H1 (cell line): ENCODE measurements around the gene CCDC60. TPM values are rescaled to one million over a fixed set of nuclear protein-coding genes. Genes with fewer than 3 reads are reported as not detected.

Experiments used
- CTCF ChIA-PET: fragments of 300-600 bp; sonication (Branson Sonifier 250); formaldehyde crosslinking; loops from one replicate; lab custom pipeline; 2021; ENCODE audit not compliant: partially characterized antibody; lab: Charles Lee
- POLR2A ChIA-PET: fragments of 300-600 bp; sonication (Branson Sonifier 250); formaldehyde crosslinking; loops from one replicate; lab custom pipeline; 2021; ENCODE audit warnings: inconsistent platforms; ENCODE audit not compliant: partially characterized antibody; lab: Charles Lee
- DNase-seq, 2 experiments: peaks; one replicate each; pipeline versions ENCODE4 v3.0.0 to v3.0.0-alpha.2; 2010 to 2022; ENCODE audit warnings: low spot score in 2 of 2, low read depth in 1 of 2, mixed read lengths in 1 of 2
- FAIRE-seq: peaks from 2 replicates; lab custom pipeline; 2011; peaks lifted over from hg19 to GRCh38; lab: Jason Lieb, UNC
- H2AFZ ChIP-seq: 2 replicates; pipeline ENCODE4 v1.8.1; 2012; ENCODE audit warnings: low read length, inconsistent platforms
- H2AK5ac ChIP-seq: 2 replicates; pipeline ENCODE4 v1.6.1; 2013; ENCODE audit warnings: low read depth, low read length
- H2BK120ac ChIP-seq: replicated peaks from 2 replicates; pipeline ENCODE3; 2013; ENCODE audit warnings: low read depth, low read length, inconsistent platforms
- H2BK12ac ChIP-seq: 2 replicates; pipeline ENCODE4 v1.6.1; 2013; ENCODE audit warnings: low read depth, low read length
- H2BK15ac ChIP-seq: 2 replicates; pipeline ENCODE4 v1.6.1; 2013; ENCODE audit warnings: low read length
- H2BK20ac ChIP-seq: 2 replicates; pipeline ENCODE4 v1.6.1; 2013; ENCODE audit warnings: low read length
- H2BK5ac ChIP-seq: 2 replicates; pipeline ENCODE4 v1.6.1; 2013; ENCODE audit warnings: low read depth, low read length
- H3K14ac ChIP-seq: 2 replicates; pipeline ENCODE4 v1.6.1; 2013; ENCODE audit warnings: inconsistent platforms; ENCODE audit not compliant: insufficient read length
- H3K18ac ChIP-seq: 2 replicates; pipeline ENCODE4 v1.6.1; 2013; ENCODE audit warnings: low read length; ENCODE audit errors: extremely low read depth
- H3K23ac ChIP-seq: 2 replicates; pipeline ENCODE4 v1.6.1; 2013; ENCODE audit warnings: inconsistent platforms; ENCODE audit not compliant: insufficient read length
- H3K23me2 ChIP-seq: 2 replicates; pipeline ENCODE4 v1.6.1; 2013; ENCODE audit warnings: low read depth, low read length
- H3K27ac ChIP-seq: 2 replicates; pipeline ENCODE4 v1.6.1; 2011; ENCODE audit warnings: low read depth, low read length, inconsistent platforms
- H3K27me3 ChIP-seq, 4 experiments: replicated peaks in 1 of 4; 1 replicate in 1 of 4; 2 replicates in 3 of 4; pipeline versions ENCODE4 v1.6.1 to v1.8.1; 2011 to 2013; ENCODE audit warnings: low read length in 3 of 4, mild to moderate bottlenecking in 3 of 4, inconsistent platforms in 2 of 4, mixed read lengths in 2 of 4, moderate library complexity in 1 of 4; ENCODE audit not compliant: control insufficient read depth in 3 of 4, insufficient read depth in 3 of 4; ENCODE audit errors: extremely low read depth in 1 of 4
- H3K36me3 ChIP-seq, 4 experiments: 2 replicates each; pipeline versions ENCODE4 v1.6.1 to v1.8.1; 2011 to 2013; ENCODE audit warnings: mild to moderate bottlenecking in 4 of 4, low read length in 3 of 4, moderate library complexity in 2 of 4, control low read depth in 1 of 4, inconsistent platforms in 1 of 4; ENCODE audit not compliant: insufficient read depth in 4 of 4, control insufficient read depth in 2 of 4
- H3K4ac ChIP-seq: replicated peaks from 2 replicates; pipeline ENCODE3; 2013; ENCODE audit warnings: low read length, low read depth, mixed read lengths, inconsistent platforms; ENCODE audit not compliant: insufficient read length
- H3K4me1 ChIP-seq, 4 experiments: replicated peaks in 1 of 4; 1 replicate in 1 of 4; 2 replicates in 3 of 4; pipeline versions ENCODE4 v1.6.1 to v1.8.1; 2011 to 2013; ENCODE audit warnings: low read length in 3 of 4, inconsistent platforms in 2 of 4, mixed read lengths in 1 of 4; ENCODE audit not compliant: insufficient read depth in 4 of 4, control insufficient read depth in 3 of 4
- H3K4me2 ChIP-seq, 2 experiments: 2 replicates each; pipeline versions ENCODE4 v1.6.1 to v1.8.1; 2011 to 2013; ENCODE audit warnings: low read depth in 2 of 2, low read length in 2 of 2, control low read depth in 1 of 2, inconsistent platforms in 1 of 2, mild to moderate bottlenecking in 1 of 2; ENCODE audit not compliant: insufficient read depth in 1 of 2
- H3K4me3 ChIP-seq, 4 experiments: fragments of 200-600, 300-600 bp in 1 of 4; sonication (generic), shearing (Covaris generic), sonication (Bioruptor Twin) in 1 of 4; 2 replicates each; pipeline versions ENCODE4 v1.5.1 to v1.8.1; 2011 to 2016; ENCODE audit warnings: low read length in 4 of 4, low read depth in 3 of 4, control low read depth in 2 of 4, inconsistent platforms in 2 of 4, mild to moderate bottlenecking in 2 of 4, mixed read lengths in 1 of 4, moderate library complexity in 1 of 4; ENCODE audit not compliant: insufficient read depth in 2 of 4; ENCODE audit errors: extremely low read depth in 1 of 4
- H3K56ac ChIP-seq: replicated peaks from 2 replicates; pipeline ENCODE3; 2013; ENCODE audit warnings: low read depth, mild to moderate bottlenecking, mixed read lengths, low read length, inconsistent platforms; ENCODE audit not compliant: insufficient read length
- H3K79me1 ChIP-seq: 2 replicates; pipeline ENCODE4 v1.6.1; 2013; ENCODE audit warnings: low read depth, low read length, control low read depth
- H3K79me2 ChIP-seq, 2 experiments: 2 replicates each; pipeline versions ENCODE4 v1.6.1 to v1.8.1; 2012 to 2013; ENCODE audit warnings: low read length in 2 of 2, mild to moderate bottlenecking in 2 of 2, inconsistent platforms in 1 of 2; ENCODE audit not compliant: insufficient read depth in 2 of 2, control insufficient read depth in 1 of 2
- H3K9ac ChIP-seq, 4 experiments: replicated peaks in 1 of 4; 1 replicate in 1 of 4; 2 replicates in 3 of 4; pipeline versions ENCODE4 v1.6.1 to v1.8.1; 2011 to 2013; ENCODE audit warnings: low read depth in 3 of 4, low read length in 3 of 4, control low read depth in 2 of 4, mild to moderate bottlenecking in 2 of 4, moderate library complexity in 2 of 4, inconsistent platforms in 1 of 4; ENCODE audit errors: extremely low read depth in 1 of 4
- H3K9me3 ChIP-seq, 2 experiments: 2 replicates each; pipeline versions ENCODE4 v1.6.1 to v1.8.1; 2012 to 2013; ENCODE audit warnings: mild to moderate bottlenecking in 2 of 2, moderate library complexity in 2 of 2, control low read depth in 1 of 2, inconsistent platforms in 1 of 2, low read depth in 1 of 2, low read length in 1 of 2, mixed read lengths in 1 of 2; ENCODE audit not compliant: insufficient read depth in 2 of 2
- H4K20me1 ChIP-seq, 2 experiments: replicated peaks in 1 of 2; 2 replicates each; pipeline versions ENCODE3 to v1.8.1; 2011 to 2013; ENCODE audit warnings: inconsistent platforms in 2 of 2, low read length in 2 of 2, mild to moderate bottlenecking in 1 of 2; ENCODE audit not compliant: insufficient read depth in 2 of 2, control insufficient read depth in 1 of 2
- H4K5ac ChIP-seq: 2 replicates; pipeline ENCODE4 v1.6.1; 2013; ENCODE audit warnings: low read length, low read depth, mixed read lengths, inconsistent platforms; ENCODE audit not compliant: insufficient read length
- H4K8ac ChIP-seq: 2 replicates; pipeline ENCODE4 v1.8.0; 2013; ENCODE audit warnings: mild to moderate bottlenecking, moderate library complexity, low read length, inconsistent platforms; ENCODE audit not compliant: insufficient read depth; ENCODE audit errors: extremely low read depth
- H4K91ac ChIP-seq: replicated peaks from 2 replicates; pipeline ENCODE3; 2013; ENCODE audit warnings: low read length, mixed read lengths, inconsistent platforms; ENCODE audit not compliant: insufficient read length
- ASH2L ChIP-seq: fragments of 200-600, 300-600 bp; sonication (generic); IDR thresholded peaks from one replicate; pipeline ENCODE4 v1.7.1; 2017; ENCODE audit warnings: low read length
- ATF3 ChIP-seq: IDR thresholded peaks from 2 replicates; pipeline ENCODE4 v1.6.1; 2011; ENCODE audit warnings: low read depth, mild to moderate bottlenecking, low read length; ENCODE audit not compliant: insufficient read depth
- BACH1 ChIP-seq: IDR thresholded peaks from 2 replicates; pipeline ENCODE4 v1.6.1; 2012; ENCODE audit warnings: low read length, improper control_type of control experiment
- BCL11A ChIP-seq, 2 experiments: IDR thresholded peaks; one replicate each; pipeline ENCODE4 v1.6.1; 2011; ENCODE audit warnings: low read depth in 2 of 2, low read length in 2 of 2, mild to moderate bottlenecking in 2 of 2
- CHD1 ChIP-seq: IDR thresholded peaks from 2 replicates; pipeline ENCODE4 v1.6.1; 2012; ENCODE audit warnings: low read depth, low read length, improper control_type of control experiment
- CTBP2 ChIP-seq: IDR thresholded peaks from 2 replicates; pipeline ENCODE4 v1.7.0; 2011; ENCODE audit warnings: borderline replicate concordance, mild to moderate bottlenecking, moderate library complexity, mixed read lengths, low read length; ENCODE audit not compliant: insufficient read depth, insufficient read length
- FOSL1 ChIP-seq: IDR thresholded peaks from 2 replicates; pipeline ENCODE4 v1.6.1; 2011; ENCODE audit warnings: mild to moderate bottlenecking, low read depth, low read length, moderate library complexity; ENCODE audit not compliant: insufficient read depth
- GTF2F1 ChIP-seq: IDR thresholded peaks from 2 replicates; pipeline ENCODE4 v1.6.1; 2012; ENCODE audit warnings: low read depth, low read length, improper control_type of control experiment, borderline replicate concordance
- JUN ChIP-seq: IDR thresholded peaks from 2 replicates; pipeline ENCODE4 v1.6.1; 2011; ENCODE audit warnings: low read depth, mild to moderate bottlenecking, improper control_type of control experiment, low read length
- KDM5A ChIP-seq: fragments of 200-600 bp; IDR thresholded peaks from 2 replicates; pipeline ENCODE4 v1.7.1; 2012; ENCODE audit warnings: mild to moderate bottlenecking, low read length, inconsistent platforms, mixed read lengths
- NRF1 ChIP-seq: IDR thresholded peaks from 2 replicates; pipeline ENCODE4 v1.6.1; 2011; ENCODE audit warnings: mild to moderate bottlenecking, low read depth, low read length, improper control_type of control experiment
- SUZ12 ChIP-seq: fragments of 200-600 bp; sonication (generic); IDR thresholded peaks from 2 replicates; pipeline ENCODE4 v1.6.1; 2012; ENCODE audit warnings: mild to moderate bottlenecking, inconsistent platforms, low read length, moderate library complexity, mixed read lengths
- WGBS, 2 experiments: shearing (Covaris generic) in 1 of 2; methylation state at CpG; one replicate each; pipeline versions ENCODE4 v1.1.6 to v1.1.7; 2013 to 2015; ENCODE audit warnings: low lambda C conversion rate in 2 of 2, mixed read lengths in 2 of 2, inconsistent platforms in 1 of 2, low coverage in 1 of 2, missing lambda C conversion rate in 1 of 2; ENCODE audit not compliant: insufficient replicate concordance in 2 of 2, insufficient coverage in 1 of 2, insufficient read length in 1 of 2; ENCODE audit errors: extremely low coverage in 1 of 2, missing lambda C conversion rate in 1 of 2; 5-methylcytosine and 5-hydroxymethylcytosine counted together
- polyA plus RNA-seq, 7 experiments: library from polyadenylated mRNA; depleted of rRNA in 3 of 7; stranded (reverse) in 5 of 7; unstranded in 2 of 7; fragments of >200 nt in 5 of 7; fragments of 200-250 nt in 2 of 7; gene quantifications; 1 replicate in 5 of 7; 2 replicates in 1 of 7; 4 replicates in 1 of 7; pipeline versions ENCODE4 v1.2.1 to v1.2.3, GENCODE V29; 2011 to 2013; ENCODE audit warnings: missing spikeins in 2 of 7, mixed read lengths in 2 of 7
- total RNA-seq: library from RNA; stranded (reverse); fragmentation: NEBNext Ultra II Directional; extraction: Animal tissue kit (Norgen Biotek cat#: 25700); gene quantifications from 2 replicates; pipeline ENCODE4 v1.2.1, GENCODE V29; 2021

The CCDC60 gene
- total and polyA plus RNA-seq, 2 of the 8 experiments (the other 6 are each of a cell fraction or from before 2014, with no cell fraction given), result 0.05 TPM; not detected in 1

- 93% methylated on average over 2 of the region's 2 CpGs; no CpG with 5 or more reads in 1 of the 2 experiments for WGBS, 2 experiments
- Histone ChIP-seq H4K8ac (no peak overlapping the region), H3K14ac (no peak overlapping the region), H3K27ac (no peak overlapping the region), H3K56ac (no peak overlapping the region), H3K4me3 (no peak overlapping the region), H3K9me3 (no peaks in the 10 kb centered on the region), H3K4me2 (no peak overlapping the region), H3K4ac (no peak overlapping the region), H4K91ac (no peak overlapping the region), H3K9ac (no peak overlapping the region), H3K79me2 (no peaks in the 10 kb centered on the region), H2AFZ (no peak overlapping the region), H2BK15ac (no peak overlapping the region), H4K20me1 (no peaks in the 10 kb centered on the region), H3K18ac (no peak overlapping the region), H2BK120ac (no peak overlapping the region), H3K4me1 (peaks cover 0 to 2% (median 0%) of the 10 kb centered on the region in 4 experiments; a peak in 2 of 7 replicates), H3K27me3 (no peaks in the 10 kb centered on the region), H3K23me2 (no peaks in the 10 kb centered on the region; the same call in 1 of the 2 replicates), H2BK5ac (no peak overlapping the region), H4K5ac (no peak overlapping the region), H2AK5ac (no peak overlapping the region), H2BK20ac (no peak overlapping the region), H2BK12ac (no peak overlapping the region), H3K36me3 (no peaks in the 10 kb centered on the region), H3K79me1 (no peaks in the 10 kb centered on the region), H3K23ac (no peak overlapping the region)
- ChIA-PET CTCF (interaction anchor here (0.7 to 1.5 kb wide), 5 partner anchors 8 to 195 kb away, joined by 3 to 7 read pairs (median 5); no protein-coding TSS in a partner anchor), POLR2A (interaction anchor here (0.6 kb wide), 1 partner anchor 558 kb away, joined by 4 read pairs; no protein-coding TSS in a partner anchor)
- DNase-seq, result no peak
- no peak for FAIRE-seq
- TF ChIP-seq SUZ12, result no peak
- TF ChIP-seq CTBP2, result no peak
- no peak for TF ChIP-seq FOSL1
- TF ChIP-seq NRF1, result no peak
- TF ChIP-seq JUN, result no peak
- TF ChIP-seq BCL11A (IDR thresholded peaks at IDR 0.05; ENCODE audit: low read depth in 2 of 2, low read length in 2 of 2), result no peak
- TF ChIP-seq CHD1, result no peak
- TF ChIP-seq ATF3, result no peak
- no peak for TF ChIP-seq KDM5A
- TF ChIP-seq BACH1, result no peak
- TF ChIP-seq GTF2F1, result no peak
- no peak for TF ChIP-seq ASH2L
Measured at GRCh38 chr12:119406308-119406707, 71.8 kb downstream of the CCDC60 start.
